Neural progenitor cell (in vitro differentiated cells): ENCODE measurements around the gene ERBB4. TPM values are rescaled to one million over a fixed set of nuclear protein-coding genes. Genes with fewer than 3 reads are reported as not detected.

ENCODE experiments used
- DNase-seq: peaks from one replicate; pipeline ENCODE4 v3.0.0-alpha.2; 2016; ENCODE audit warnings: low spot score
- H2AFZ ChIP-seq: fragments of 200-600 bp; sonication (generic); replicated peaks from 2 replicates; pipeline ENCODE4 v1.6.1; 2016; ENCODE audit warnings: antibody characterized with exemption
- H3F3A ChIP-seq: fragments of 200-600 bp; sonication (generic); 2 replicates; pipeline ENCODE4 v1.6.1; 2016; ENCODE audit warnings: antibody characterized with exemption, low read depth
- H3K27ac ChIP-seq: fragments of 200-600 bp; sonication (generic); 2 replicates; pipeline ENCODE4 v1.5.1; 2016; ENCODE audit warnings: mild to moderate bottlenecking
- H3K27me3 ChIP-seq: fragments of 200-600 bp; sonication (generic); 2 replicates; pipeline ENCODE4 v1.6.1; 2016; ENCODE audit warnings: mild to moderate bottlenecking, moderate library complexity
- H3K36me3 ChIP-seq: fragments of 200-600 bp; sonication (generic); 2 replicates; pipeline ENCODE4 v1.5.1; 2016
- H3K4me1 ChIP-seq: fragments of 200-600 bp; sonication (generic); 2 replicates; pipeline ENCODE4 v1.6.1; 2016; ENCODE audit warnings: mixed run types
- H3K4me2 ChIP-seq: fragments of 200-600 bp; sonication (generic); 2 replicates; pipeline ENCODE4 v1.6.1; 2016
- H3K4me3 ChIP-seq: fragments of 200-600 bp; sonication (generic); 2 replicates; pipeline ENCODE4 v1.5.1; 2016
- H3K79me2 ChIP-seq: fragments of 200-600 bp; sonication (generic); 2 replicates; pipeline ENCODE4 v1.6.1; 2016; ENCODE audit warnings: low read depth
- H3K9ac ChIP-seq: fragments of 200-600 bp; sonication (generic); 2 replicates; pipeline ENCODE4 v1.6.1; 2016
- H3K9me3 ChIP-seq: fragments of 200-600 bp; sonication (generic); 2 replicates; pipeline ENCODE4 v1.5.1; 2016; ENCODE audit warnings: low read depth
- H4K20me1 ChIP-seq: fragments of 200-600 bp; sonication (generic); 2 replicates; pipeline ENCODE4 v1.6.1; 2016; ENCODE audit warnings: low read depth
- H3K27ac Mint-ChIP-seq: 3 replicates; pipeline ENCODE4 v1.8.0; 2021; ENCODE audit warnings: mixed read lengths
- H3K27me3 Mint-ChIP-seq: 2 replicates; pipeline ENCODE4 v1.8.0; 2022; ENCODE audit warnings: low read depth, mild to moderate bottlenecking, inconsistent platforms, moderate library complexity, mixed read lengths; ENCODE audit not compliant: insufficient read depth
- H3K36me3 Mint-ChIP-seq: 3 replicates; pipeline ENCODE4 v1.8.0; 2021; ENCODE audit warnings: mixed read lengths
- H3K4me1 Mint-ChIP-seq: 3 replicates; pipeline ENCODE4 v1.8.0; 2021; ENCODE audit warnings: mixed read lengths
- H3K4me3 Mint-ChIP-seq: 3 replicates; pipeline ENCODE4 v1.8.0; 2021; ENCODE audit warnings: mild to moderate bottlenecking, moderate library complexity, mixed read lengths
- H3K9me3 Mint-ChIP-seq: 3 replicates; pipeline ENCODE4 v1.8.0; 2020; ENCODE audit warnings: mixed read lengths
- EZH2 ChIP-seq: fragments of 200-600 bp; sonication (generic); IDR thresholded peaks from 2 replicates; pipeline ENCODE4 v1.6.1; 2017; ENCODE audit warnings: antibody characterized with exemption, mild to moderate bottlenecking, moderate library complexity
- EZH2phosphoT487 ChIP-seq: fragments of 200-600 bp; sonication (generic); IDR thresholded peaks from 2 replicates; pipeline ENCODE4 v1.6.1; 2017; ENCODE audit warnings: antibody characterized with exemption
- total RNA-seq: library from RNA; depleted of rRNA; stranded (reverse); fragments of >200 nt; gene quantifications from 2 replicates; pipeline ENCODE4 v1.2.3, GENCODE V29; 2015; ENCODE audit warnings: low replicate concordance
- TF ChIP-seq, protein P1 (sequence below): fragments of 200-600 bp; sonication (generic); IDR thresholded peaks from 2 replicates; pipeline ENCODE4 v1.5.1; 2017; ENCODE audit warnings: antibody characterized with exemption, mild to moderate bottlenecking

The ERBB4 gene
- total RNA-seq, 1 donor from 2014 or later, result 1.5 TPM

DNA sequence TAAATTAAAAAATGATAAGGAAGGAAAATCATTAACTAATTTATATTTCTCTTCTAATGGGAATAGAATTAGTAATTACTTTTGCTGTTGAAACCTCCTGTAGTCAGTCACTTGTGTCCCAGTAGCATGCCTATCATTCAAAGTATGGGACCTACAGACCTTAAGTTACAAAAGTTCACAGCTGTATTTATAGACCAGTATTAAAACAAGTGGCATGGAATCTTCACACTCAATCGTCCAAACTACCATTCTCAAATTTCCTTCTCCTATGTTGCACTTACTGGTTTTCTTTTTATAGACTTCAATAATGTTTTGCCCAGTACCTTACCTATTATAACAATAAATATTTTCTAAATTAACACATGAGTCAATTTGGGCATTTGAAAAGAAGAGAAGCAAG lies 639.9 kb downstream of the ERBB4 start:
- no peaks in the 10 kb centered on the region for H3K4me1 ChIP-seq
- TF ChIP-seq EZH2phosphoT487 (no peak), EZH2 (no peak)
- TF ChIP-seq, protein P1, sequence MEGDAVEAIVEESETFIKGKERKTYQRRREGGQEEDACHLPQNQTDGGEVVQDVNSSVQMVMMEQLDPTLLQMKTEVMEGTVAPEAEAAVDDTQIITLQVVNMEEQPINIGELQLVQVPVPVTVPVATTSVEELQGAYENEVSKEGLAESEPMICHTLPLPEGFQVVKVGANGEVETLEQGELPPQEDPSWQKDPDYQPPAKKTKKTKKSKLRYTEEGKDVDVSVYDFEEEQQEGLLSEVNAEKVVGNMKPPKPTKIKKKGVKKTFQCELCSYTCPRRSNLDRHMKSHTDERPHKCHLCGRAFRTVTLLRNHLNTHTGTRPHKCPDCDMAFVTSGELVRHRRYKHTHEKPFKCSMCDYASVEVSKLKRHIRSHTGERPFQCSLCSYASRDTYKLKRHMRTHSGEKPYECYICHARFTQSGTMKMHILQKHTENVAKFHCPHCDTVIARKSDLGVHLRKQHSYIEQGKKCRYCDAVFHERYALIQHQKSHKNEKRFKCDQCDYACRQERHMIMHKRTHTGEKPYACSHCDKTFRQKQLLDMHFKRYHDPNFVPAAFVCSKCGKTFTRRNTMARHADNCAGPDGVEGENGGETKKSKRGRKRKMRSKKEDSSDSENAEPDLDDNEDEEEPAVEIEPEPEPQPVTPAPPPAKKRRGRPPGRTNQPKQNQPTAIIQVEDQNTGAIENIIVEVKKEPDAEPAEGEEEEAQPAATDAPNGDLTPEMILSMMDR, result no peak
- no peak overlapping the region for H3K4me2 ChIP-seq
- no peaks in the 10 kb centered on the region for H3F3A ChIP-seq
- DNase-seq, result no peak
- no peaks in the 10 kb centered on the region for H3K79me2 ChIP-seq
- H3K27me3 Mint-ChIP-seq, result peaks cover 2% of the 10 kb centered on the region
- H3K9ac ChIP-seq, result no peak overlapping the region
- H3K36me3 ChIP-seq, result no peaks in the 10 kb centered on the region
- H3K27ac Mint-ChIP-seq, result no peak overlapping the region
- no peaks in the 10 kb centered on the region for H3K27me3 ChIP-seq
- H3K27ac ChIP-seq, result no peak overlapping the region
- H3K4me1 Mint-ChIP-seq, result peaks cover 14% of the 10 kb centered on the region
- H3K36me3 Mint-ChIP-seq, result peaks cover 5% of the 10 kb centered on the region
- no peak overlapping the region for H2AFZ ChIP-seq
- no peaks in the 10 kb centered on the region for H4K20me1 ChIP-seq
- no peak overlapping the region for H3K4me3 ChIP-seq
- H3K9me3 ChIP-seq, result no peaks in the 10 kb centered on the region
- H3K4me3 Mint-ChIP-seq, result no peak overlapping the region
- peaks cover 3% of the 10 kb centered on the region for H3K9me3 Mint-ChIP-seq

DNA sequence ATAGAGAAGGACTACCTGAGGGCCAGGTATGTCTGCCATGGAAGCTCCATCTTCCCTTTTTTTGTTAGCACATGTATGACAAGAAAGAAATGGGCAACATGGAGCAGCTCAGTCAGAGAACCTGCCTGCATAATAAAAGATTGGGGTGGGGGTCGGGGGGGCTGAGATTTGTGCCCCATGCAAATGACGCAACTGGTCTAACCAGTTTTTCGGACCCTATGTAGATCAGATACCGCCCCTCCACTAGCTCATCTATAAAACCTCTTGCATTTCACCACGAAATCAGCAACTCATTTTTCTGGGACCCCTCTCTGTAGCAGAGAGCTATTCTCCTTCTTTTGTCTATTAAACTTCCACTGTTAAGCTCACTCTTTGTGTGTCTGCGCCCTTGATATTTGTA lies 657.2 kb downstream of the ERBB4 start:
- H3K4me3 ChIP-seq, result no peak overlapping the region
- no peaks in the 10 kb centered on the region for H3F3A ChIP-seq
- TF ChIP-seq EZH2phosphoT487 (no peak), EZH2 (no peak)
- TF ChIP-seq, protein P1, result no peak
- no peak overlapping the region for H3K27ac ChIP-seq
- no peaks in the 10 kb centered on the region for H3K4me1 ChIP-seq
- peaks cover 6% of the 10 kb centered on the region for H3K9me3 Mint-ChIP-seq
- no peak overlapping the region for H3K27ac Mint-ChIP-seq
- H2AFZ ChIP-seq, result no peak overlapping the region
- no peaks in the 10 kb centered on the region for H3K79me2 ChIP-seq
- peaks cover 4% of the 10 kb centered on the region for H3K36me3 Mint-ChIP-seq
- no peaks in the 10 kb centered on the region for H3K27me3 ChIP-seq
- no peak overlapping the region for H3K9ac ChIP-seq
- peaks cover 2% of the 10 kb centered on the region for H3K27me3 Mint-ChIP-seq
- H3K4me3 Mint-ChIP-seq, result no peak overlapping the region
- no peaks in the 10 kb centered on the region for H4K20me1 ChIP-seq
- peaks cover 3% of the 10 kb centered on the region for H3K4me1 Mint-ChIP-seq
- DNase-seq, result no peak
- no peaks in the 10 kb centered on the region for H3K36me3 ChIP-seq
- H3K4me2 ChIP-seq, result no peak overlapping the region
- H3K9me3 ChIP-seq, result no peaks in the 10 kb centered on the region

DNA sequence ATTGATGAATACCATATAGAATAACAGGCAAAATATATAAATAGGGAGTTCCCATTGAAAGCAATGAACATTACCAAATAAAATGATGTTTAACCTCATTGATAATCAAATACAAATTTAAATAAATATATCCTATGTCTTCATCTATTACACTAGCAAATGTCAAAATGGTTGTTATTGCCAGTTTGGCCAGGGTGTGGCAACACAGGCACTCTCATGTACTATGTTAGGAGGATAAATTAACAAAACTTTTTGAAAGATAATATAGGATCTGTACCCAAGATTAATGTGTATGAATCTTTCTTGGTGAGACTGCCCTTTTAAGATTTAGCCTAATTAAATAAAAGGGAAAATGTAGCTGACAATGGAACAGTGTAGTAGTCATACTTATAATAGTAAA lies 659.3 kb downstream of the ERBB4 start:
- no peaks in the 10 kb centered on the region for H4K20me1 ChIP-seq
- H3K4me2 ChIP-seq, result no peak overlapping the region
- Mint-ChIP-seq H3K4me3 (no peak overlapping the region), H3K27me3 (peaks cover 2% of the 10 kb centered on the region), H3K9me3 (peaks cover 6% of the 10 kb centered on the region), H3K27ac (no peak overlapping the region), H3K4me1 (peaks cover 3% of the 10 kb centered on the region), H3K36me3 (peaks cover 7% of the 10 kb centered on the region)
- no peaks in the 10 kb centered on the region for H3K4me1 ChIP-seq
- DNase-seq, result peak; percentile 8
- no peak overlapping the region for H3K4me3 ChIP-seq
- H3K79me2 ChIP-seq, result no peaks in the 10 kb centered on the region
- H3K27me3 ChIP-seq, result no peaks in the 10 kb centered on the region
- no peaks in the 10 kb centered on the region for H3F3A ChIP-seq
- H3K9ac ChIP-seq, result no peak overlapping the region
- no peak overlapping the region for H3K27ac ChIP-seq
- no peaks in the 10 kb centered on the region for H3K36me3 ChIP-seq
- TF ChIP-seq, protein P1, result peak; percentile 44
- no peak for TF ChIP-seq EZH2
- no peaks in the 10 kb centered on the region for H3K9me3 ChIP-seq
- H2AFZ ChIP-seq, result no peak overlapping the region
